Activated CD8-positive, alpha-beta T cell treated with anti-CD3 and anti-CD28 coated beads for 36 hours (primary cell): ENCODE measurements around the gene RBBP6. TPM values are rescaled to one million over a fixed set of nuclear protein-coding genes. Genes with fewer than 3 reads are reported as not detected.
"Not testable (repeated sequence)": the region's sequence is repeated elsewhere in the genome, so short reads cannot be mapped to it uniquely, and the experiment has no call there.

Source experiments
- ATAC-seq: fragments of 200-7000 bp; cut with Tn5 transposase; one replicate; pipeline ENCODE4 v1.10.0; 2021; ENCODE audit warnings: mild to moderate bottlenecking, moderate library complexity
- CTCF ChIA-PET: fragments of 350-600 bp; sonication (Branson Sonifier 250); formaldehyde crosslinking; loops from one replicate; lab custom pipeline; 2021; ENCODE audit warnings: antibody characterized with exemption; lab: Charles Lee
- POLR2A ChIA-PET: fragments of 350-600 bp; sonication (Branson Sonifier 250); formaldehyde crosslinking; loops from one replicate; lab custom pipeline; 2021; ENCODE audit warnings: antibody characterized with exemption; lab: Charles Lee
- DNase-seq: peaks from one replicate; pipeline ENCODE4 v3.0.0-alpha.2; 2020
- H3K27ac Mint-ChIP-seq: one replicate; pipeline ENCODE4 v1.8.0; 2021; ENCODE audit warnings: mild to moderate bottlenecking, mixed read lengths
- H3K27me3 Mint-ChIP-seq: one replicate; pipeline ENCODE4 v1.8.0; 2021; ENCODE audit warnings: mixed read lengths
- H3K36me3 Mint-ChIP-seq: one replicate; pipeline ENCODE4 v1.8.0; 2021; ENCODE audit warnings: low read depth, mixed read lengths
- H3K4me1 Mint-ChIP-seq: one replicate; pipeline ENCODE4 v1.8.0; 2021; ENCODE audit warnings: low read depth, mixed read lengths
- H3K4me3 Mint-ChIP-seq: one replicate; pipeline ENCODE4 v1.8.0; 2021; ENCODE audit warnings: mild to moderate bottlenecking, moderate library complexity, mixed read lengths
- H3K9me3 Mint-ChIP-seq: one replicate; pipeline ENCODE4 v1.8.0; 2021; ENCODE audit warnings: mixed read lengths
- CTCF ChIP-seq: fragments of 200-600 bp; IDR thresholded peaks from one replicate; pipeline ENCODE4 v1.8.0; 2022; ENCODE audit warnings: antibody characterized with exemption, mild to moderate bottlenecking
- intact Hi-C: fragments of 100-400 bp; cut with micrococcal nuclease; formaldehyde crosslinking; loops from one replicate; pipeline ENCODE4 v1.10.0; 2022
- total RNA-seq, 2 experiments: library from RNA; stranded (reverse); gene quantifications; one replicate each; pipeline ENCODE4 v1.2.3, GENCODE V29; 2021

RBBP6 gene
- 10 to 100 TPM; 71.6 to 74.8 TPM for total RNA-seq

- H3K4me1 Mint-ChIP-seq, result peaks cover 30% of the 10 kb centered on the region
- H3K9me3 Mint-ChIP-seq, result no peaks in the 10 kb centered on the region
- peaks cover 33% of the 10 kb centered on the region for H3K36me3 Mint-ChIP-seq
- CTCF ChIA-PET, result interaction anchor here (0.9 to 1.6 kb wide), 5 partner anchors 9 to 295 kb away, joined by 3 to 5 read pairs (median 3); no protein-coding TSS in a partner anchor
- DNase-seq (peak; percentile 94), ATAC-seq (peak; percentile 90)
- POLR2A ChIA-PET, result interaction anchor here (1.2 to 1.9 kb wide), 3 partner anchors 9 to 18 kb away, joined by 4 to 11 read pairs (median 7); no protein-coding TSS in a partner anchor
- H3K27me3 Mint-ChIP-seq, result no peaks in the 10 kb centered on the region
- intact Hi-C loops, result no loop called here
- H3K27ac Mint-ChIP-seq, result peak within 1 kb of the TSS; percentile 100
- TF ChIP-seq CTCF, result no peak
- H3K4me3 Mint-ChIP-seq, result peak within 1 kb of the TSS; percentile 86
These were observed at the start of gene RBBP6 for GRCh38 chr16:24539295-24539849. Gene RBBP6 (plus strand): TSS chr16:24539566. CDS start chr16:24540627, 1,061 bp downstream.

- intact Hi-C loops, result no loop called here
- no peak for ATAC-seq
- Mint-ChIP-seq H3K27me3 (peaks cover 12% of the 10 kb centered on the region), H3K36me3 (no peaks in the 10 kb centered on the region), H3K4me1 (no peaks in the 10 kb centered on the region), H3K9me3 (no peaks in the 10 kb centered on the region), H3K27ac (no peak overlapping the region), H3K4me3 (no peak overlapping the region)
- DNase-seq, result no peak
- CTCF ChIA-PET, result interaction anchor here (1.5 to 1.7 kb wide), 2 partner anchors 9 to 14 kb away, joined by 4 read pairs; no protein-coding TSS in a partner anchor
- POLR2A ChIA-PET, result no interaction called here
- no peak for TF ChIP-seq CTCF
These were observed 48.5 kb upstream of the RBBP6 start for GRCh38 chr16:24490866-24491265.

- Mint-ChIP-seq H3K4me1 (no peaks in the 10 kb centered on the region), H3K27ac (no peak overlapping the region), H3K36me3 (no peaks in the 10 kb centered on the region), H3K27me3 (peaks cover 12% of the 10 kb centered on the region), H3K4me3 (no peak overlapping the region), H3K9me3 (no peaks in the 10 kb centered on the region)
- ATAC-seq (no peak), DNase-seq (no peak)
- ChIA-PET POLR2A (no interaction called here), CTCF (interaction anchor here (1.7 kb wide), 1 partner anchor 13 kb away, joined by 4 read pairs; no protein-coding TSS in a partner anchor)
- no peak for TF ChIP-seq CTCF
- intact Hi-C loops, result no loop called here
These were observed 47.6 kb upstream of the RBBP6 start for GRCh38 chr16:24491731-24492130.

GRCh38 chr16:24493821-24494220 lies 45.5 kb upstream of the RBBP6 start:
- Mint-ChIP-seq H3K9me3 (no peaks in the 10 kb centered on the region), H3K36me3 (no peaks in the 10 kb centered on the region), H3K4me3 (no peak overlapping the region), H3K4me1 (no peaks in the 10 kb centered on the region), H3K27me3 (peaks cover 12% of the 10 kb centered on the region), H3K27ac (no peak overlapping the region)
- TF ChIP-seq CTCF, result no peak
- intact Hi-C loops, result no loop called here
- ChIA-PET POLR2A (no interaction called here), CTCF (no interaction called here)
- ATAC-seq (no peak), DNase-seq (no peak)

GRCh38 chr16:24495207-24495606 lies 44.2 kb upstream of the RBBP6 start:
- H3K4me1 Mint-ChIP-seq, ATAC-seq, H3K4me3 Mint-ChIP-seq, H3K36me3 Mint-ChIP-seq, intact Hi-C loops, H3K9me3 Mint-ChIP-seq, H3K27me3 Mint-ChIP-seq, H3K27ac Mint-ChIP-seq, DNase-seq: not testable (repeated sequence)
- CTCF ChIA-PET, result interaction anchor here (0.6 to 2.4 kb wide), 3 partner anchors 9 to 453 kb away, joined by 3 to 13 read pairs (median 5); no protein-coding TSS in a partner anchor
- POLR2A ChIA-PET, result interaction anchor here (0.6 kb wide), 1 partner anchor 16 kb away, joined by 3 read pairs; no protein-coding TSS in a partner anchor
